C4-2B (cell line): ENCODE data around the gene CHRM1.
A peak's percentile ranks its signal among the peaks of the same experiment; 100 is the strongest.

Experiments used
- CTCF ChIP-seq: fragments of 450-650 bp; conservative IDR thresholded peaks from 2 replicates; pipeline ENCODE4 v1.5.1; 2017; ENCODE audit warnings: mild to moderate bottlenecking
- ZFX ChIP-seq: fragments of 450-650 bp; IDR thresholded peaks from 2 replicates; pipeline ENCODE4 v1.6.1; 2017

GRCh38 chr11:62908468-62909072 lies 12.6 kb downstream of the CHRM1 start:
- TF ChIP-seq CTCF (no peak), ZFX (peak; percentile 81; the same call in 1 of the 2 replicates)
